GM12864 (cell line): ENCODE results near the gene ABHD1.

Experiments
- DNase-seq: peaks from one replicate; pipeline ENCODE4 v3.0.0-alpha.2; 2011; ENCODE audit warnings: low read depth
- H3K4me3 ChIP-seq: 2 replicates; pipeline ENCODE4 v1.5.1; 2011; ENCODE audit warnings: mild to moderate bottlenecking, low read depth, low read length, control low read depth
- TF ChIP-seq, protein P1 (sequence below): IDR thresholded peaks from 2 replicates; pipeline ENCODE4 v1.5.1; 2011; ENCODE audit warnings: low read depth, mild to moderate bottlenecking, moderate library complexity, low read length, control low read depth, inconsistent platforms; ENCODE audit errors: missing control alignments

Gene ABHD1

DNA sequence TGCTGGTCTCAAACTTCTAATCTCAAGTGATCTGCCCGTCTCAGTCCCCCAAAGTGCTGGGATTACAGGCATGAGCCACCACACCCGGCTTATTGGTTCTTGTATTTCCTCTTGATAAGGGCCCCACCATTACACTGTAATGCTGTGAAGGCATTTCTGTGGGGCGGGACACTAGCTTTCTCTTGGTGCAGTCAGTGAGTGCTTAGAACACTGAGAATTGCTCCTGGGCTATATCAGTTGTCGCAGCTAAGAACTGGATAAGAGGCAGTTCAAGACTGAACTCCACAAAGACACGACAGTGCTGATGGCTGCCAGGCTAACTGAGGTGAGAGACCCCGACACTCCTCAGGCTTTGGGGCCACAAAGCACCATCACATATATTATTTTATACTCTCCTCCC lies 35.0 kb upstream of the ABHD1 start:
- TF ChIP-seq, protein P1, sequence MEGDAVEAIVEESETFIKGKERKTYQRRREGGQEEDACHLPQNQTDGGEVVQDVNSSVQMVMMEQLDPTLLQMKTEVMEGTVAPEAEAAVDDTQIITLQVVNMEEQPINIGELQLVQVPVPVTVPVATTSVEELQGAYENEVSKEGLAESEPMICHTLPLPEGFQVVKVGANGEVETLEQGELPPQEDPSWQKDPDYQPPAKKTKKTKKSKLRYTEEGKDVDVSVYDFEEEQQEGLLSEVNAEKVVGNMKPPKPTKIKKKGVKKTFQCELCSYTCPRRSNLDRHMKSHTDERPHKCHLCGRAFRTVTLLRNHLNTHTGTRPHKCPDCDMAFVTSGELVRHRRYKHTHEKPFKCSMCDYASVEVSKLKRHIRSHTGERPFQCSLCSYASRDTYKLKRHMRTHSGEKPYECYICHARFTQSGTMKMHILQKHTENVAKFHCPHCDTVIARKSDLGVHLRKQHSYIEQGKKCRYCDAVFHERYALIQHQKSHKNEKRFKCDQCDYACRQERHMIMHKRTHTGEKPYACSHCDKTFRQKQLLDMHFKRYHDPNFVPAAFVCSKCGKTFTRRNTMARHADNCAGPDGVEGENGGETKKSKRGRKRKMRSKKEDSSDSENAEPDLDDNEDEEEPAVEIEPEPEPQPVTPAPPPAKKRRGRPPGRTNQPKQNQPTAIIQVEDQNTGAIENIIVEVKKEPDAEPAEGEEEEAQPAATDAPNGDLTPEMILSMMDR = no peak
- no peak for DNase-seq
- no peak overlapping the region for H3K4me3 ChIP-seq

DNA sequence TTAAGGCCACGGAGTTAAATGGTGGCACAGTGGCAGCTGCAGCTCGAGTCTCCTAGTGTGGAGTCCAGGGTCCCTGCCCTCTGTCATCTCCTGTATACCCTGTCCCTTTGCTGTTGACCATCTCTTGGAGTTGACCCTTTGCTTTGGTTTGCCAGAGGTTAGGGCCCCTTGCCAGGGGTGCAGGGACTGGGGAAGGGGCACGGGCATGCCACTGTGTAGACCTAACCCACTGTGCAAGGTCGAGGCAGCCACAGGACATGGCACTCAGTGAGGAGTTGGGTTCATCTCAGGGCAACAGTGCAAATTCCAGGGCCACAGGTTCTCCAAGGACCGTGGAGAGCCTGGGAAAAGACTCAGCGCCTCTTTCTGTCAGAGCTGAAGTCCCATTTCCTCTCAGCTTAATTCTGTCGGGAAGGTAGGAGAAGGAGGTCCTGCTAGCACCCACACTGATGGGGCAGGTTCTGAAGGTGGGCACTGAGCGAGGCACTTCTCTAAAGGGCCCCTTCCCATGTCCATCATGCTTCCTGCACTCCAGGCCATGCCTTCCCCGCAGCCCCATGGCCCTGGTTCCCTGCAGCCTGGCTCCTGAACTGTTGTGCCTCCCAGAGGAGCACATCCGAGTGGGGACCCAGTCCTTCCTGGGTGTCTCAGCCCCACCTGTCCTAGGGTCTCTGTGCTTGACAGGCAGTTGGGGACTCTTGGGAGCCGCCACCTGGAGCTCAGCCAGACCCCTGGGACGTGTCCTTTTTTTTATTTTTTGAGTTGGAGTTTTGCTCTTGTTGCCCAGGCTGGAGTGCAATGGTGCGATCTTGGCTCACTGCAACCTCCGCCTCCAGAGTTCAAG lies 34.3 kb upstream of the ABHD1 start:
- DNase-seq = no peak
- TF ChIP-seq, protein P1 = no peak
- no peak overlapping the region for H3K4me3 ChIP-seq

DNA sequence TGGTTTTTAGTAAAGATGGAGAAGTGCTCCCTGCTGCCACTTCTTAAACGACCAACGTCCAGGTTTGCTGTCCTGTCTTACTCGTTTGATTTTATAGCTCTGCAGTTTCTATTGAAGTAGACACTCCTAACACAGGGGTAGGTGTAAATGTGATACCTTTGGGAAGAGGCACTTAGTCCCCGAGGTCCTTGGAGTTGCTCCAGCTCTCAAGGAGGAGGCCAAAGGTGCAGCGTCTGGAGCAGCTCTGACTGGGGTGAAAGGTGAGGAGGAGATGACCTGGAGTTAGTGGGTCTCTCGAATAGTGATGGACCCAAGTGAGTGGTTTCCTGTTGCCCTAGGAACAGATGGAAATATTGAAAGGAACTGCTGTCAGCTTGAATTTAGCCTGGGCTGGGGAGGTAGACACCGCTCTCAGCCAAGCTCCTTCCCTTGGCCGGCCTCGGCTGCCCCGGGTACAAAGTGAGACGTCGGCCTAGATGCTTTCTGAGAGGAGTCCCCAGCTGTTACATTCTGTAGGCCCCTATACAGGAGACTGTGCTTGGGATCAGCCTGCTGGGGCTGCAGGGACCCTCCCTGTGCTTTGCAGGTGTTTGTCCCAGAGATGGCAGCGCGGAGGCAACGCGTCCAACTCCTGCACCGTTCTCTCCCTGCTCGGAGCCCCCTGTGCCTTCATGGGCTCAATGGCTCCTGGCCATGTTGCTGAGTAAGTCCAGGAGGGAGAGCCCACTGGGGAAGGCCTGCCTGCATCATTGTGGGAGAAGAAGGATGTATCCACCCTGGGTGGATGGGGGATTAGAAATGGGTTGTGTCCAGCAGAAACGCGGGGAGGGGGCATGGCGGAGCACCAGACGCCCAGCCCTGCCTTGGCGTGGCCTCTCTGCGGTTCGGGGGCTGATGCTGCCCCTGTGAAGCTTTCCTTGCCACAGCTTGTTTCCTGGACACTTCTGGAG lies 31.6 kb upstream of the ABHD1 start:
- no peak overlapping the region for H3K4me3 ChIP-seq
- no peak for DNase-seq
- TF ChIP-seq, protein P1 = no peak

DNA sequence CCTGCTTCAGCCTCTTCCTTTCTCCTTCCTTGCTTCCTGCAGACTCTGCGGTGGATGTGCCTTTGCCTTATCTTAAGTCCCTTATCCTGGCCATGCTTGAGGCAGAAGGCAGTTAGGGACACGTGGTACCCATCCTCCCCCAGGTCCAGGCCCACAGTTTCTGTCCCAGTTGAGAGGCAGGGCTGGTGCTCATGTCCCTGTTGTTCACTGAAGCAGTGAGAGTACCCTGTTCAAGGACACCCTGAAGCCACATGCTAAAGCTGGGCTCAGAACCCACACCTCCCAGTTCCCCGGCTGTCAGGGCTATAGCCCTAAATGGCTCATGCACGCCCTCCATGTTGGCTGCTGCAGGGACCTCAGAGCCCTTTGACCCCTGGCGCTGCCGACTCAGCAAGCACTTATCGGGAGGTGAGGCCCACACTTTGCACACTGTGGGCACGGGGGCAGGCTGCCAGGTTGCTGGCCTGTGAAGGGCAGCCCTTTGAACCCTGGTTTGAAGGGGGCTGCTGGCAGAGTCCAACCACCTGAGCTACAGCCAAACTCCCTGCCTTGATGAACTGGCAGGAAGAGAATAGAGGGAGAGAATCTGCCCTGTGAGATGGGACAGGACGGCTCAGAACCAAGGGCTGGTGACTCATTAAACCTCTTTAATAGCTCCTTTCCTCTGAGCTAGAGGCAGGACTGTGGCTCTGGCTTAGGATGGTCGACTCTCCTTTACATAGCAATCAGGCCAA lies 30.8 kb upstream of the ABHD1 start:
- DNase-seq = no peak
- TF ChIP-seq, protein P1 = no peak
- H3K4me3 ChIP-seq = no peak overlapping the region

DNA sequence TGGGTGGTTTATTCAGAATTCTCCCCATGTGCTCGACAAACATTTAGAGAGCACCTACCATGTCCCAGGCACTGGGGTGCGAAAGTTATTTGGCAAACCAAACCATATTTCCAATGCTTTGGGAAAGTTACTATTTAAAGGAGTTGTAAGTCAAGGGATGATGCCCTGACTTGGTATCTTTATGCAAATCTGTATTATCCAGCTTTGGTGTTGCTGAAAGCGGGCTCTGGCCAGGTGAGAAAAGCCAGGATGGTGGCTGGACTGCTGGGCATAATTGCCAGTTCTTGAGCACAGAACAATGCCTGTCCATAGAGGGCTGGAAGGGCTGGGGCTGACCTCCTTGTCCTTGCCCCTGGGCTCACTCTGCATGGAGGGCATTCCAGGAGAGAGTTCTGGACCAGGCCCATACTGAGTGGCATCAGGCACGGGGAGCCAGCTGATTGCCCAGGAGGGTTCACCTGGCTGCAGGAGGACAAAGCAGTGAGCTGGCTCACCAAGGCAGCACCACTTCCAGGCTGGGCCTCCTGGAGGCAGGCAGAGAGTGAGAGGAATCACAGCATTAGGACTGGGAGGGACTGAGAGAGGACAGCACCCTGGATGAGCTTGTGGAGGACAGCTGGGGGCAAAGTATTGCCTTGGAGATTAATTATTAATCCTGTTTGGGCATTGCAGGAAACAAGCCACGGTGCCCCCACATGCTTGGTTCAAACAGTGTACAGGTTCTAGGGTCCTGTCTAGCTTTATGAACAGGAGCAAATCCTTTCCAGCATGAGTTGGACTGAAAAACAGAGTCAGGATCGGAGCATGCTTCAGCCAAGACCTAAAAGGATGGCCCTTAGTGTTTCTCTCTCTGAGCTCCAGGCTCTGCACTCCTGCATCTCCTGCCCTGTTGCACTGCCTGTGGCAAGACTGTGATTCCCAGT lies 29.9 kb upstream of the ABHD1 start:
- no peak overlapping the region for H3K4me3 ChIP-seq
- TF ChIP-seq, protein P1 = no peak
- no peak for DNase-seq
